ENCODE measurements around the gene GSTO2. TPM values are rescaled to one million over a fixed set of nuclear protein-coding genes. Genes with fewer than 3 reads are reported as not detected.

The GSTO2 gene
- total and polyA plus RNA-seq, 2 of the 13 experiments (the other 11 are each of a cell fraction or from before 2014, with no cell fraction given): 2.1 to 7.9 TPM

DNA sequence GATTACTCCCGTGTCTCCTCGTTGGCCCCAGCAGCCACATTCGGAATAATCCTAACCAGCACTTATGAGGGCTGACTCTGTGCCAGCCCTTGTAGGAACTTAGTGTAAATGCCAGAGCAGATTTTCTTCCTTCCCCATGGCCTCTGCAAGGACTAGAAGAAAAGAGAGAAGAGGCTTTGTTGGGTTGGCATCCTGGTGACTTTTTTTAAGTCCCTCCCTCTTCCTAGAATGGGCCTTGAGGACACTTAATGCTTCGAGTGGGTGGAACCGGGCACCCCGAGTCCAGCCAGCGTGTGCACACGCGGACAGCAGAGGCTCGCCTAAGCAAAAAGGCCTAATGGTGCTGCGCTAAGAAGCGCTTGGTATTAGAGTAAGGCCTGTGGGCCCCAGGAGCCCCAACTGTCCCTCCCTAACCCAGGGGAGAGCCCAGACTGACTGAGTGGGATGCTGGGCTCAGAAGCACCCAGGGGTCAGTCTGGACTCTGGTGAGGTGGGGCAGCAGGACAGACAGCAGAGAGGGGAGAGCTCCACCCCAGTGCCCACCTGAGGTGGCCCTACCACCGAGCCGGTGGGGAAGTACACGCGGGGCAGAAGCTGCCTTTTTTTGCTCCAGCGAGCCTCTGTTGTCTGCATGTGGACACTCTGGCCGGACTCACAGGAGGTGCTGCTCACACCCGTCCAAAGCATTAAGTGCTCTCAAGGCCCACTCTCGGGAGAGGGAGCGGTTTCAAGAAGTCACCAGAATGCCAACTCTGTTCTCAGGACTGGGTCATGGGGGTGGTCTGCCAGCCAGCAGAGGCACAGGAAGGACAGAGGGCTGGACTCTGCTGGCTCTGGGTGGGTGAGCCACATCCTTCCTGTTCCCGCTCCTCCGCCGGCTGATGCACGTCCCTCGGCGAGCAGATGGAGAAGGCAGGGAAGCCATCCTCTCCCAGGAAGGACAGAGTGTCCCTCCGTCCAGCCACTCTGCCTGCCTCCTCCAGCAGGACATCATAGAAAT lies 56.8 kb downstream of the GSTO2 start (continued):
- TF ChIP-seq, protein P1, sequence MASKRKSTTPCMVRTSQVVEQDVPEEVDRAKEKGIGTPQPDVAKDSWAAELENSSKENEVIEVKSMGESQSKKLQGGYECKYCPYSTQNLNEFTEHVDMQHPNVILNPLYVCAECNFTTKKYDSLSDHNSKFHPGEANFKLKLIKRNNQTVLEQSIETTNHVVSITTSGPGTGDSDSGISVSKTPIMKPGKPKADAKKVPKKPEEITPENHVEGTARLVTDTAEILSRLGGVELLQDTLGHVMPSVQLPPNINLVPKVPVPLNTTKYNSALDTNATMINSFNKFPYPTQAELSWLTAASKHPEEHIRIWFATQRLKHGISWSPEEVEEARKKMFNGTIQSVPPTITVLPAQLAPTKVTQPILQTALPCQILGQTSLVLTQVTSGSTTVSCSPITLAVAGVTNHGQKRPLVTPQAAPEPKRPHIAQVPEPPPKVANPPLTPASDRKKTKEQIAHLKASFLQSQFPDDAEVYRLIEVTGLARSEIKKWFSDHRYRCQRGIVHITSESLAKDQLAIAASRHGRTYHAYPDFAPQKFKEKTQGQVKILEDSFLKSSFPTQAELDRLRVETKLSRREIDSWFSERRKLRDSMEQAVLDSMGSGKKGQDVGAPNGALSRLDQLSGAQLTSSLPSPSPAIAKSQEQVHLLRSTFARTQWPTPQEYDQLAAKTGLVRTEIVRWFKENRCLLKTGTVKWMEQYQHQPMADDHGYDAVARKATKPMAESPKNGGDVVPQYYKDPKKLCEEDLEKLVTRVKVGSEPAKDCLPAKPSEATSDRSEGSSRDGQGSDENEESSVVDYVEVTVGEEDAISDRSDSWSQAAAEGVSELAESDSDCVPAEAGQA (IDR thresholded peaks at IDR 0.05; ENCODE audit: low read depth): no peak
- TF ChIP-seq, protein P1 (CRISPR knock-in tag; IDR thresholded peaks at IDR 0.05; ENCODE audit: borderline replicate concordance): no peak
- no peak for TF ChIP-seq IRX3 (CRISPR knock-in tag; IDR thresholded peaks at IDR 0.05; ENCODE audit: borderline replicate concordance, low read depth)
- TF ChIP-seq, protein P2, sequence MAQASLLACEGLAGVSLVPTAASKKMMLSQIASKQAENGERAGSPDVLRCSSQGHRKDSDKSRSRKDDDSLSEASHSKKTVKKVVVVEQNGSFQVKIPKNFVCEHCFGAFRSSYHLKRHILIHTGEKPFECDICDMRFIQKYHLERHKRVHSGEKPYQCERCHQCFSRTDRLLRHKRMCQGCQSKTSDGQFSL (CRISPR knock-in tag; IDR thresholded peaks at IDR 0.05): no peak

All from HepG2 (cell line).